ENCODE results near the gene HBM.

The HBM gene

DNA sequence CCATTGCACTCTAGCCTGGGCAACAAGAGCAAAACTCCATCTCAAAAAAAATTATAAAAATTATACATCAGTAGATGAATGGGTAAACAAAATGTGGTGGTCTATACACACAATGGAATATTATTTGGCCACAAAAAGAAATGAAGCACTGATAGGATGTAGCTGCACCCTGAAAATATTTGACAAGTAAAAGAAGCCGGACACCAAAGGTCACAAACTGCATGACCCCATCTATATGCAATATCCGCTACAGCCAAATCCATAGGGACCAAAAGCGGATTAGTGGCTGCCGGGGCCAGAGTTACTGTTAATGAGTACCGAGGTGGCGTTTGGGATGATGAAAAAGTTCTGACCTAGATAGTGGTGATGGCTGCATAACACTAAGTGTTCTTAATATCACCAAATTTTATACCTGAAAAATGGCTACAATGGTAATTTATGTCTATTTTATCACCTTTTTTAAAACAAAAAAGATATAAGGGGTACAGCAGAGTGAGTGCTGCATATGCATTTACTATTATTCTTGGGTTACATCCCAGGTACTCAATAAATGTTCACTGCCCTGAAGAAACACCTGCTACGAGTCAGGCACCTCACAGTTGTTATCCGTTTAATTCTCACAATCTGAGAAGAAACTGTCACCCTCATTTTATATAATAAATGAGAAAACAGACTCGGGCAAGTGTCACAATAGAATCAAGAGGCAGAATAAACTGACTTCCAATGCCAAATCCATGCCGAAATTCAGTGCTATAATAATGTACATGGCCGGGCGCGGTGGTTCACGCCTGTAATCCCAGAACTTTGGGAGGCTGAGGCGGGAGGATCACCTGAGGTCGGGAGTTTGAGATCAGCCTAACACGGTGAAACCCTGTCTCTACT is 13.7 kb downstream of the HBM start:
- no peaks in the 10 kb centered on the region for H3K4me1 Mint-ChIP-seq
- H3K27ac Mint-ChIP-seq: no peak overlapping the region
- H3K9me3 Mint-ChIP-seq: no peaks in the 10 kb centered on the region
- no peak for DNase-seq
- peaks cover 52% of the 10 kb centered on the region for H3K27me3 Mint-ChIP-seq (ENCODE audit: low read depth, poor library complexity)
- peaks cover 6% of the 10 kb centered on the region for H3K36me3 Mint-ChIP-seq (ENCODE audit: low read depth)
- H3K4me3 Mint-ChIP-seq: peak overlapping the region; percentile 54
- TF ChIP-seq CTCF (IDR thresholded peaks at IDR 0.05): no peak

DNA sequence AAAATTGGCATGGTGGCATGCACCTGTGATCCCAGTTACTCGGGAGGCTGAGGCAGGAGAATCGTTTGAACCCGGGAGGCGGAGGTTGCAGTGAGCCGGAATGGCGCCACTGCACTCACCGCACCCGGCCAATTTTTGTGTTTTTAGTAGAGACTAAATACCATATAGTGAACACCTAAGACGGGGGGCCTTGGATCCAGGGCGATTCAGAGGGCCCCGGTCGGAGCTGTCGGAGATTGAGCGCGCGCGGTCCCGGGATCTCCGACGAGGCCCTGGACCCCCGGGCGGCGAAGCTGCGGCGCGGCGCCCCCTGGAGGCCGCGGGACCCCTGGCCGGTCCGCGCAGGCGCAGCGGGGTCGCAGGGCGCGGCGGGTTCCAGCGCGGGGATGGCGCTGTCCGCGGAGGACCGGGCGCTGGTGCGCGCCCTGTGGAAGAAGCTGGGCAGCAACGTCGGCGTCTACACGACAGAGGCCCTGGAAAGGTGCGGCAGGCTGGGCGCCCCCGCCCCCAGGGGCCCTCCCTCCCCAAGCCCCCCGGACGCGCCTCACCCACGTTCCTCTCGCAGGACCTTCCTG is 14.4 kb downstream of the HBM start, which contains the start of gene HBQ1:
Gene HBQ1, plus strand, starts transcription at position 359 of the 575 bp plus-strand sequence. Its CDS starts 28 bp downstream, at position 387.
- peak within 1 kb of the TSS; percentile 54 for H3K4me3 Mint-ChIP-seq
- no peaks in the 10 kb centered on the region for H3K9me3 Mint-ChIP-seq
- peaks cover 12% of the 10 kb centered on the region for H3K36me3 Mint-ChIP-seq (ENCODE audit: low read depth)
- DNase-seq: peak; percentile 82
- peak; percentile 26 for TF ChIP-seq CTCF (IDR thresholded peaks at IDR 0.05)
- H3K27ac Mint-ChIP-seq: no peak within 1 kb of the TSS
- no peaks in the 10 kb centered on the region for H3K4me1 Mint-ChIP-seq
- H3K27me3 Mint-ChIP-seq (ENCODE audit: low read depth, poor library complexity): peaks cover 45% of the 10 kb centered on the region

GRCh38 chr16:180681-181564 is 15.1 kb downstream of the HBM start:
- no peaks in the 10 kb centered on the region for H3K9me3 Mint-ChIP-seq
- no peak overlapping the region for H3K27ac Mint-ChIP-seq
- H3K36me3 Mint-ChIP-seq (ENCODE audit: low read depth): peaks cover 19% of the 10 kb centered on the region
- H3K4me3 Mint-ChIP-seq: peak overlapping the region; percentile 50
- no peak for TF ChIP-seq CTCF (IDR thresholded peaks at IDR 0.05)
- peak; percentile 90 for DNase-seq
- no peaks in the 10 kb centered on the region for H3K4me1 Mint-ChIP-seq
- peaks cover 38% of the 10 kb centered on the region for H3K27me3 Mint-ChIP-seq (ENCODE audit: low read depth, poor library complexity)

- H3K4me3 Mint-ChIP-seq: peak overlapping the region; percentile 13
- no peaks in the 10 kb centered on the region for H3K9me3 Mint-ChIP-seq
- no peak overlapping the region for H3K27ac Mint-ChIP-seq
- no peak for DNase-seq
- peaks cover 20% of the 10 kb centered on the region for H3K36me3 Mint-ChIP-seq (ENCODE audit: low read depth)
- peaks cover 35% of the 10 kb centered on the region for H3K27me3 Mint-ChIP-seq (ENCODE audit: low read depth, poor library complexity)
- peak; percentile 97 for TF ChIP-seq CTCF (IDR thresholded peaks at IDR 0.05)
- no peaks in the 10 kb centered on the region for H3K4me1 Mint-ChIP-seq
Measured at GRCh38 chr16:181565-182021, 15.8 kb downstream of the HBM start.

- Mint-ChIP-seq H3K27me3 (ENCODE audit: low read depth, poor library complexity) (peaks cover 24% of the 10 kb centered on the region), H3K9me3 (no peaks in the 10 kb centered on the region), H3K27ac (peak overlapping the region; percentile 71), H3K4me3 (no peak overlapping the region), H3K4me1 (no peaks in the 10 kb centered on the region), H3K36me3 (ENCODE audit: low read depth) (peaks cover 26% of the 10 kb centered on the region)
- no peak for DNase-seq
- no peak for TF ChIP-seq CTCF (IDR thresholded peaks at IDR 0.05)
Measured at GRCh38 chr16:183005-183404, 17.2 kb downstream of the HBM start.
